ENCODE data around the gene MACROD2.

GRCh38 chr20:15895126-15895525, 1899.8 kb downstream of the MACROD2 start:
- TF ChIP-seq CTCF (IDR thresholded peaks at IDR 0.05) (no peak), POLR2A (IDR thresholded peaks at IDR 0.05) (no peak)

Data from uterus (tissue), 2 donors.